AG08396 (cell line): Measurements from ENCODE around the gene PITRM1.
A peak's percentile ranks its signal among the peaks of the same experiment; 100 is the strongest.

Experiments used
- DNase-seq: peaks from one replicate; pipeline ENCODE4 v3.0.0; 2012; ENCODE audit warnings: low spot score, mixed read lengths

PITRM1 gene

DNA sequence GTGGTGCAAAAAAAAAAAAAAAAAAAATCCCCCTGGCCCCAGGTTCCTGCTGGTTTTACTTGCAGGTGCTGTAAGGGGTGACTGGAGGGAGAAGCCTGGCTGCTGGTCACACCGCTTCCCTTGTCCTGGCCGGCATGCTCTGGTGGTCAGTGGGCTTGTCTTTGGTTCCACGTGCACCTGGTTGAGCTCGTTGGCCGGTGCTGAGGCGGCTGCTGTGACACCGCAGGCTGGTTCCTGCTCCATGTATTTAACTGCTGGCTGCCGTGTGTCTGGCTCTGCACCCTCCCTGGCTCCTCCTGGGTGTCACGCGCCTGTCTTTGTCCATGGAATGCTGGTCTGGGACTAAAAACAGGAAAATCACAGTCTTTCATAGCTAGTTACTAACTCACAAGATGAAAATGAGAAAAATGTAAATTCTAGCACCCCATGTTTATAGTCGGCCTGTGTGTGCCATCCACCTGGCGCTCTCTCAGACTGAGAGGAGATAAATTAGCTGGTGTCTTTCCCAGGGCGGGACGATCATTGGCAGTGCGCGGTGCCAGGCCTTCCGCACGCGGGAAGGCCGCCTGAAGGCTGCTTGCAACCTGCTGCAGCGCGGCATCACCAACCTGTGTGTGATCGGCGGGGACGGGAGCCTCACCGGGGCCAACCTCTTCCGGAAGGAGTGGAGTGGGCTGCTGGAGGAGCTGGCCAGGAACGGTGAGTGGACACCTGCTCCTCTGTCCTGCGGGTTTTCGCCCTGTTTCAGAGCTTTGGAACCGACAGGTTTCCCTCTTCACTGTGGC lies 71.5 kb downstream of the PITRM1 start:
- no peak for DNase-seq

DNA sequence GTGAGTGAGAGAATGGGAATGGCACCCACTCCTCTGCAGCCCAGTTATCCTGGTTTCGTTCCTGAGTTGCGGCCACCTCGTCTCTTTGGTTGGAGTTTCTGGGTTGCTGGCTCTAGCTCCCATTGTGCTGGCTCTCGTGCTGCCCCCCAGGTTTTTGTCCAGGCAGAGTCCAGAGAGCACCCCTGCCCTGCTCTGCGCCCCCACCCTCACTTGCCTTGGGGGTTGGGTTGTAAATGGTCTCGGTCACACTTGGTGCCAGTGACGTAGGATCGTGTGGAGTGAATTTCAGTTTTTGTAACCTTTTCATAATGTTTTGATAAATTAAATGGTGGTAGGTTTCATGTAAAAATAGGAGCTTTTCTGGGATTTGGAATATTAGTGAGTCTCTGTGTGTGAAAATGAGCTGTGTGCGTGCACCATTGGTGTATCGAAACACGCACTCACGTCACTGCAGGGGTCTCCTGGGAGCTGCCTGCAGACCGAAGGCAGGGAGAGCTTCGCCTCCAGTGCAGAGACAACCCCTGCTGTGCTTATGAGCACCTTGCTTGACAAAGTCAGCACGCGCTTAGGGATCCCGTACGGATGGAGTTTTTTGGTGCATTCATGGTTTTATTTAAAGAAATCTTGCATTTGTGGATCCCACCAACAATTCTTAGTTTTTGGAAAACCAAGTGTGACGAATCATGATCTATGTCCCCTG lies 72.3 kb downstream of the PITRM1 start:
- no peak for DNase-seq

DNA sequence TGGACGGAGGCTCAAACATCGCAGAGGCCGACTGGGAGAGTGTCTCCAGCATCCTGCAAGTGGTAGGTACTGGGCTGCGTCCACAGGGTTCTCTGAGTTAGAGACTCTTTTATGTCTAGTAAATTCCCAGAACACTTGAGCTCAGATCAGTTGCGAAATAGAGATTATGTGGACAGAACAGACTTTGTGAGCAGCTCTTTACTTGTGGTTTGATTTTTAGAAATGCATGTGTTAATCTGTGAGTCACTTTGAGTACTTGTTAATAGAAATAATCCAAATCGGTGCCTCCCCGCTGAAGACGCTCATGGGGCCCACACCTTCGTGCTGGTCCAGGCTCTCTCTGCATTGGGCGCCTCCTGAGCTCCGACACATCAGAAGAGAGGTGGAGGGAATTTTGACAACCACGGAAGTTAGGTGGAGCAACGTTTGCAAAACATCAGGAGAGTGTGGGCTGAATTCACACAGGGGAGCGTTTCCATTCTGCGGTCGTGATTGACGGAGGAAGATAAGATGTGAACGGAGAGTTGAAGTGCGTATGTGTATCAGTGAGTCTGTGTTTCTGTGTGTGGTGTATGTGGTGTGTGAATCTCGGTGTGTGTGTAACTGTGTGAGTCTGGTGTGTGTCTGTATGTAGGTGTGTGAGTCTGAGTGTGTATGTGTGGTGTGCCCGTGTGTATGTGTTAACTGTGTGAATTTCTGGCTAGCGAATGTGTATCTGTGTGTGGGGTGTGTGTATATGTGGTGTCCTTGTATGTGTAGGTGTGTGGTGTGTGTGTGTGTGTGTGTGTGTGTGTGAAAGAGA lies 73.1 kb downstream of the PITRM1 start:
- peak; percentile 42 for DNase-seq

DNA sequence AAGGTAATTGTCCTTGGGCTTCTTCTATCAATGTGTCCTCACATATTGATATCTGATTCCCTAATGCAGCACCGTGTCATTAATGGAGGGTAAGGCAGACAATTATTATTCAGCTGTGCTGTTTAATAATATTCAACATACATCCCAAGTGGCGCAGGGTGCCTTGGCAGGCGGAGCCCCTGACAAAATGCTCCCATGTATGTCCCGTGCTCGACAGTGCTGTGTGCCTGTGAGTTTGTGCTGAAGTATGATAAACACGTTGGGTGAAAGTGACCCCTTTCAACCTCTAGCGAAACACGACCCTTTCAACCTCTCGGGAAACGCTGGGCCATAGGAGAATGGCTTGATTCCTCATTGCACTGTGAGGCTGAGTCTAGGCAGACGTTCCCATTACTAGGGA lies 73.9 kb downstream of the PITRM1 start:
- DNase-seq, result no peak

DNA sequence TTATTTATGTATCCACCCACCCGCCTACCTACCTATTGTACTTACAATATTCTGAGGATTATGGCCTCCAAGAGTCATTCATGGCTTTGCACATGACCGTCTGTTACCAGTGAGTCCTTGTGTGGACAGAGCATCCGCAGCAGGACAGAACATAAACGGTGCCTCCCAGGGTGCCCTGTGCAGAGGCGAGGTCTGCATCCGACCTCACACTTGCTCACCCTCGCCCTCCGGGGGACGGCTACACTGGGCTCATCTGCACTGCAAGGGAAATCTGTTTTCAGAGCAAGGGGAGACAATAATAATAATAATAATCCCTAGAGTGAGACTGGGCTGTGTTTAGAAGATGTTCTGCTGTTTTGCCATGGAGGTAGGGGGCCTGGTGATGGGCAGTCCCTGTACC lies 75.4 kb downstream of the PITRM1 start:
- no peak for DNase-seq

DNA sequence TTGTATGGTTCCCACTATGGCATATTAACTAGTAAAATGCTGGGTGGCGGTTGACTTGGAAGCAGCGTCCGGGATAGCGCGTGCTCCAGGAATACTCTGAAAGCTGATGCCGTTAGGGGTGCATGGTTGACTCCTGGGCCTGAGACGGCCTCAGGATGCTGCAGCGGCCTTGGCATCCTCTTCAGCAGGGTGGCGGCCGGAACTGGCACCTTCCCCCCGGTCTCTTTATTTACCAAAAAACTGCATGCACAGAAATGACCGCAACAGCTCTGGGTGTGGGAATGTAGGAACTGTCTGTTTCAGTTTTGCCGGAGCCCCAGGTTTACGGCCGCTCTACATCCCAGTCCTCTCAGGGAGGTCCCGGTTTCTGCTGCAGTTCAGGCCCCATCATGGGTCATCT lies 76.4 kb downstream of the PITRM1 start:
- DNase-seq, result no peak

DNA sequence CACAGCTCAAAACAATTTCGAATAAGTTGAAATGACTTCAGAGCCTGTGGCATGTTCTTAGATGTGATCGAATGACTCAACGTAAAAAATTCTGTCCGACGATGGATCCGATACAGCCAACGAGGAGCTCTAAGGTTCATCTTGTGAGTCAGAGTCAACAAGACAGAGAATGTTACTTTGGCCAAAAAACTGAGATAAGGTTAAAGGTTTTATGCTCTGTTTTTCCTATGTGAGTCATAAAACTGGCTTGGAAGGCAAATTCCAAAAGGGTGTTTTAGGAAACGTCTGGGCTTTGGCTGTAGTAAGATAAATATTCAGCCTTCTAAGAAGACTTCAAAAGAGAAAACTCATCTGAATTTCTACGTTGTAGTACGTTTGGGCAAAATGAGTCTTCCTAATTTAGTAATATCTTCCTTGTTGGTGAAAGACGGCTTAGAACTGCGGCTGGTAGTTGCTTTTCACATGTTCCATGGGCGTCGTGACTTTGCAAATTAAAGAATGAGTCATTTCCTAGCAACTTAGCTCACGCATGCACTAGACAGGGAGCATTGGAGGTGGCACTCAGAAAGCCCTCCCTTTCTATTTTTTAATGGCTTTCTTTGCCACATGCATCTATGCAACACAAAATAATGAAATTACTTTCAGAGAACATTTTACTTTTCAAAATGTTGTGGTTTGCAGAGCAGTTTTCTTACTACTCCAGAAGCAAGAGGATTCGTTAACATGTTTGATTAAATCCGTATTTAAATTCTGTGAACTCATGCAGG lies 77.0 kb downstream of the PITRM1 start:
- DNase-seq, result peak; percentile 89

DNA sequence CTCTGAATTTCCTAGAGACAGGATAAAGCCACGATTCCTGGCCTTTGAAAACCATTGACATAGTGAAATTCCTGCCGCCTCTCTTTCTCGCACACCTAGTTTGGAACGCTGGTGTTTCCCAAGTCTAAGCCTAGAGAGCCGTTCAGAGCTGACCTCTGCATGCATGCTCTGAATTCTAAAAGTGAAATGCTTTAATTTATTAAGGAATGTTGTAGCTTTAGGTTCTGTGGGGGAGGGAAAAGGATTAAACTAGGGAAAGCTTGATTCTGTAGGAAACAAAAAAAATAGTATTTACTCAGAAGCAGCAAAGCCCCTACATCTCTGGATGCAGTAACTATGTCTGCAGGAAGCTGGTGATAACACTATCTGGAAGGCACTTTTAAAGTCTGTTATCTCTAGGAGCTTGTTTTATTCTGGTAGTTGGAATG lies 78.0 kb downstream of the PITRM1 start:
- DNase-seq, result no peak

DNA sequence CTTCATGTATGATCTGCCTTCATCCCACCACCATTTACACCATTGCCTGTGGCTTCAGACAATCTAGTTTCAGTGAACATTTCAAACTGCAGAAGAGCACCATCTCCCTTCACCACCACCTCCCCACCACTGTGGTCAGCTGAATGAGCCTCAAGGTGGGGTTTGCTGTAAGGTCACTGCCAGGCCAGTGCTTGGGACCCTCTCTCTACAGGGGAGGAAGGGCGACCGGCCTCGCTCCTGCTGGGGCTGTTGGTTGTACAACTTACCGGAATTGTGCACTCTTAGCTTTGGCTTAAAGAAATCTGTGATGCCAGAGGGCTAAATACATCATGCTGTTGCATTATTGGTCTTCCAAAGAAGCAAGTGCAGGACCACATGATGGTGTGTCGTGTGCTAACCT lies 78.6 kb downstream of the PITRM1 start:
- DNase-seq, result no peak

DNA sequence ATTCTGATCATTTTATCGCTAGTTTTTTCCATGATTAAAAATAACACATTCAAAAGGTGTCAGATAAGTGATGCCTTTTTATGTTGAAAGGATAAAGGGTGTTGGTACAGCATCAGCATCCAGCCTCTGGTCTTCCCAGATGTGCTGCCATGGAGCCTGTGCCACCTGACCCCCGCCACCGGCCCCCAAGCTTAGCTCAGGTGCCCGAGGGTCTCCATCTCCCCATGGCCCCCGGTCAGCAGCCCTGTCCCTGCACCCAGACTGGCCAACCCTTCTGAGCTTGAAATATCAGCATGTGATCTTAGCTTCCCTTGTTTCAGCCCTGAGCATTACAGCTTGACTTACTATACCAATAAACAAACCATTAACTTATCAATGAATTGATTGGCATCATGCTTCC lies 80.7 kb downstream of the PITRM1 start:
- no peak for DNase-seq

DNA sequence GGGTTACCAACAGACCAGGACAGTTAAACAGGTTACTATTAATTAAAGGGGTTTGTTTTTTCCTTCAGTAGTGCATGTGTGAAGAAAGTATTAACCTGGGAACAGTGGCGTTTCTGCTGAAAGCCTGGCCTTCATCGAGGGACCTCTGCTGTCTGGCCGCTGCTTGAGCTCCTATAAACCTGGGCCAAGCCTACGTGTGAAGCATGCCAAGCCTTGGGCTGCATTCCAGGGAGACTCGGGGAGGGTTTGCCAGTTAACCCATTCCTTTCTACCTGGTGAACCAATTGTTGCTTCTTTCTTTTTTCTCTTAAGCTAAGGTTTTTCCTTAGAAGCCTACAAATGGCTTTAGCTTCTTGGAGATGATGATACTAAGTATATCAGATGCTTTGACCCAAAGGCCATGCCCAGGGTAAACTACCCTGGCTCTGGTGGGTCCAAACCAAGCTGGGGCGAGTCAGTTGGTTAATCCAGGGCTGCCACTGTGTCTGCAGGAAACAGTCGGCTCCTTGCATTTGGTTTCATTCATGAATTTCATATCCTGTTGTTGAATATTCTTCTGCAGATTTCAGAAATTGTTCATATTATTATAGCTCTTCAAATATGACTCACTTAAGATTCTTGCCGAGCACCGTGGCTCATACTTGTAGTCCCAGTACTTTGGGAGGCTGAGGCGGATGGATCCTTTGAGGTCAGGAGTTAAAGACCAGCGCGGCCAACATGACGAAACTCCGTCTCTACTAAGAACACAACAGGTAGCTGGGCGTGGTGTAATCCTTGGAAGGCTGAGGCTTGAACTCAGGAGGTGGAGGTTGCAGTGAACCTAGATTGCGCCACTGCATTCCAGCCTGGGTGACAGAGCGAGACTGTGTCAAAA lies 81.4 kb downstream of the PITRM1 start:
- DNase-seq, result peak; percentile 49

DNA sequence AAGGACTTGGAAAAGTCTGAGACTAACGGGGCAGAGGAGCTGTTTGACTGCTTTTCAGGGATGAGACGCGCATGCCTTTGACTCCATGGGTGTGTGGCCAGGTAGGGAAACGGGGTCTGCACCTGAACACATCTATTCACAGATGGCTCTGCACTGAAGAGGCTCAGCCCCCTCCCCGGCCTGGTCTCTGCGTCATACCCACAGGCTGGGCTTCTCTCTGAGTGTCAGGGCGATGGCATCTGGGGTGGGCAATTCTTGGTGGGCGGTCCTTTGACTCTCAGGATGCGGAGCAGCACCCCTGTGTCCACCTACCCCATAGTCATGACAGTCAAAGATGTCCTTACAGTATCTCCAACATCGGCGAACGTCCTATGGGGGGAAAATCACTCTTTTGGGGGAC lies 82.2 kb downstream of the PITRM1 start:
- no peak for DNase-seq
